Tibial nerve (tissue), 4 donors: ENCODE measurements around the gene SYNPO2L. TPM values are rescaled to one million over a fixed set of nuclear protein-coding genes. Genes with fewer than 3 reads are reported as not detected.
A peak's percentile ranks its signal among the peaks of the same experiment; 100 is the strongest.

Experiments
- DNase-seq, 2 donors: peaks; one replicate each; pipeline ENCODE4 v3.0.0-alpha.2; 2019; ENCODE audit warnings: low spot score in 2 of 2
- H3K27ac ChIP-seq, 4 donors: fragments of 200-600 bp; sonication (generic) in 3 of 4; one replicate each; pipeline ENCODE4 v1.5.1; 2017 to 2019; ENCODE audit warnings: mild to moderate bottlenecking in 1 of 4
- H3K27me3 ChIP-seq, 2 donors: fragments of 200-600 bp; sonication (generic) in 1 of 2; one replicate each; pipeline versions ENCODE4 v1.5.1 to v1.6.0; 2017 to 2019
- H3K36me3 ChIP-seq, 3 donors: fragments of 200-600 bp; sonication (generic); one replicate each; pipeline ENCODE4 v1.5.1; 2018 to 2019
- H3K4me1 ChIP-seq, 4 donors: fragments of 200-600 bp; sonication (generic) in 3 of 4; one replicate each; pipeline ENCODE4 v1.5.1; 2017 to 2019
- H3K4me3 ChIP-seq, 4 donors: fragments of 200-600 bp; sonication (generic) in 3 of 4; one replicate each; pipeline ENCODE4 v1.5.1; 2017 to 2019; ENCODE audit warnings: mild to moderate bottlenecking in 1 of 4, moderate library complexity in 1 of 4
- H3K9me3 ChIP-seq, 4 donors: fragments of 200-600 bp; sonication (generic) in 3 of 4; one replicate each; pipeline ENCODE4 v1.5.1; 2017 to 2019
- EP300 ChIP-seq, 2 donors: sonication (generic); formaldehyde crosslinking; IDR thresholded peaks; one replicate each; pipeline ENCODE4 v1.6.1; 2017; ENCODE audit warnings: antibody characterized with exemption in 2 of 2, mild to moderate bottlenecking in 1 of 2
- POLR2A ChIP-seq, 2 donors: fragments of 450-650 bp; IDR thresholded peaks; one replicate each; pipeline ENCODE4 v1.6.1; 2017; ENCODE audit warnings: antibody characterized with exemption in 2 of 2, mild to moderate bottlenecking in 2 of 2, moderate library complexity in 2 of 2
- WGBS, 2 donors: methylation state at CpG; one replicate each; pipeline ENCODE4 v1.1.5; 2018; 5-methylcytosine and 5-hydroxymethylcytosine counted together
- total RNA-seq, 4 donors: library from RNA; depleted of rRNA; stranded (reverse); fragments of >200 nt; gene quantifications; one replicate each; pipeline ENCODE4 v1.1.0, GENCODE V29; 2016
- TF ChIP-seq, protein P1 (sequence below), 5 experiments: fragments of 200-600 bp in 3 of 5; fragments of 450-650 bp in 2 of 5; sonication (generic) in 3 of 5; IDR thresholded peaks; one replicate each; pipeline ENCODE4 v1.5.1; 2016 to 2019; ENCODE audit warnings: antibody characterized with exemption in 5 of 5, mild to moderate bottlenecking in 3 of 5, moderate library complexity in 2 of 5

The SYNPO2L gene
- total RNA-seq, 4 donors from 2014 or later: not detected

DNA sequence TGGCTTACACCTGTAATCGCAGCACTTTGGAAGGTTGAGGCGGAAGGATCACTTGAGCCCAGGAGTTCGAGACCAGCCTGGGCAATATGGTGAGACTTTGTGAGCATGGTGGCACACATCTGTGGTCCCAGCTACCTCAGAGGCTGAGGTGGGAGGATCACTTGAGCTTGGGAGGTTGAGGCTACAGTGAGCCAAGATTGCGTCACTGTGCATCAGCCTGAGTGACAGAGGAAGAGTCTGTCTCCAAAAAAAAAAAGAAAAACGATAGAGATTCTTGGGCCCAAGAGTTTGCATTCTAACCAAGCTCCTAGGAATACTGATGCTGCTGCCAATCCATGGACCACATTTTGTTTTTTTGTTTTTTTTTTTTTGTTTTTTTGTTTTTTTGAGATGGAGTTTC, 26.7 kb downstream of the SYNPO2L start:
- 91 to 92% methylated on average over 5 of the region's 5 CpGs for WGBS, 2 donors
- Histone ChIP-seq H3K36me3 (no peaks in the 10 kb centered on the region), H3K4me3 (no peak overlapping the region), H3K27me3 (no peaks in the 10 kb centered on the region), H3K27ac (no peak overlapping the region), H3K9me3 (no peaks in the 10 kb centered on the region), H3K4me1 (peaks cover 0 to 20% (median 11%) of the 10 kb centered on the region in 4 donors)
- TF ChIP-seq EP300 (IDR thresholded peaks at IDR 0.05): no peak
- TF ChIP-seq, protein P1, sequence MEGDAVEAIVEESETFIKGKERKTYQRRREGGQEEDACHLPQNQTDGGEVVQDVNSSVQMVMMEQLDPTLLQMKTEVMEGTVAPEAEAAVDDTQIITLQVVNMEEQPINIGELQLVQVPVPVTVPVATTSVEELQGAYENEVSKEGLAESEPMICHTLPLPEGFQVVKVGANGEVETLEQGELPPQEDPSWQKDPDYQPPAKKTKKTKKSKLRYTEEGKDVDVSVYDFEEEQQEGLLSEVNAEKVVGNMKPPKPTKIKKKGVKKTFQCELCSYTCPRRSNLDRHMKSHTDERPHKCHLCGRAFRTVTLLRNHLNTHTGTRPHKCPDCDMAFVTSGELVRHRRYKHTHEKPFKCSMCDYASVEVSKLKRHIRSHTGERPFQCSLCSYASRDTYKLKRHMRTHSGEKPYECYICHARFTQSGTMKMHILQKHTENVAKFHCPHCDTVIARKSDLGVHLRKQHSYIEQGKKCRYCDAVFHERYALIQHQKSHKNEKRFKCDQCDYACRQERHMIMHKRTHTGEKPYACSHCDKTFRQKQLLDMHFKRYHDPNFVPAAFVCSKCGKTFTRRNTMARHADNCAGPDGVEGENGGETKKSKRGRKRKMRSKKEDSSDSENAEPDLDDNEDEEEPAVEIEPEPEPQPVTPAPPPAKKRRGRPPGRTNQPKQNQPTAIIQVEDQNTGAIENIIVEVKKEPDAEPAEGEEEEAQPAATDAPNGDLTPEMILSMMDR (IDR thresholded peaks at IDR 0.05): no peak
- no peak for TF ChIP-seq POLR2A (IDR thresholded peaks at IDR 0.05)
- no peak for DNase-seq

DNA sequence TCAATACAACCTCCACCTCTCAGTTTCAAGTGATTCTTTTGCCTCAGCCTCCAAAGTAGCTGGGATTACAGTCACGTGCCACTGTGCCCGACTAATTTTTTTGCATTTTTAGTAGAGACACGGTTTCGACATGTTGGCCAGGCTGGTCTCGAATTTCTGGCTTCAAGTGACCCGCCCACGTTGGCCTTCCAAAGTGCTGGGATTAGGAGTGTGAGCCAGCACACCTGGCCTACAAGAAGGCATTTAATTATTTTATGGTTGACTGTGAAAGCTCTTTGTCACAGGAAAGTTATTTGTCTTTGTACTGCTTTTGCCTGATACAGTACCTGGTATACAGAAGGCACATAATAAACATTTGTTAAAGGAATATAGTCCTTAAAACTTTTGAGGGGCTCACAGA, 27.4 kb downstream of the SYNPO2L start:
- Histone ChIP-seq H3K4me3 (no peak overlapping the region), H3K9me3 (no peaks in the 10 kb centered on the region), H3K36me3 (no peaks in the 10 kb centered on the region), H3K27me3 (no peaks in the 10 kb centered on the region), H3K4me1 (peaks cover 0 to 20% (median 11%) of the 10 kb centered on the region in 4 donors), H3K27ac (no peak overlapping the region)
- WGBS, 2 donors: 68% methylated on average over 7 of the region's 7 CpGs
- no peak for TF ChIP-seq EP300 (IDR thresholded peaks at IDR 0.05)
- no peak for TF ChIP-seq POLR2A (IDR thresholded peaks at IDR 0.05)
- TF ChIP-seq, protein P1 (IDR thresholded peaks at IDR 0.05): no peak
- DNase-seq: no peak

DNA sequence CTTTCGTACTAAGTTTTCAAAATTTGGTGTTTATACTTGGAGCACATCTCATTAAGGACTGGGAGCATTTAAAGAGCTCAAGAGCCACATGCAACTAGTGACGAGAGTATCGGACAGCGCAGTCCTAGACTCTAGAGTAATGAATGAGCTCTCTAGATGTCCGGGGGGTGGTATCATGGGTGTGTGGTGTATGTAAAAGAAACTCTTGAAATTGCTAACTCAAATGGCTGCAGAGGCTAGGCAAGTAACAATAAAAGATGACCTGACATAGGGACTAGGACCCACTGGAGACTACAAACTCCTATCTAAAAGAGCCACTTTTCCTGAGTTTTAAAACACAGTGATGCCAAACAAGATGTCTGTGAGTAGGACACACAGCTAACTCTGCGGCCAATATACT, 28.5 kb downstream of the SYNPO2L start:
- no peak overlapping the region for H3K4me3 ChIP-seq
- H3K27ac ChIP-seq: no peak overlapping the region
- no peaks in the 10 kb centered on the region for H3K9me3 ChIP-seq
- no peak for DNase-seq
- H3K36me3 ChIP-seq: no peaks in the 10 kb centered on the region
- H3K27me3 ChIP-seq: no peaks in the 10 kb centered on the region
- 90 to 94% methylated on average over 6 of the region's 6 CpGs for WGBS, 2 donors
- TF ChIP-seq POLR2A (IDR thresholded peaks at IDR 0.05): no peak
- TF ChIP-seq, protein P1 (IDR thresholded peaks at IDR 0.05): no peak
- no peak for TF ChIP-seq EP300 (IDR thresholded peaks at IDR 0.05)
- peaks cover 0 to 20% (median 11%) of the 10 kb centered on the region in 4 donors for H3K4me1 ChIP-seq

DNA sequence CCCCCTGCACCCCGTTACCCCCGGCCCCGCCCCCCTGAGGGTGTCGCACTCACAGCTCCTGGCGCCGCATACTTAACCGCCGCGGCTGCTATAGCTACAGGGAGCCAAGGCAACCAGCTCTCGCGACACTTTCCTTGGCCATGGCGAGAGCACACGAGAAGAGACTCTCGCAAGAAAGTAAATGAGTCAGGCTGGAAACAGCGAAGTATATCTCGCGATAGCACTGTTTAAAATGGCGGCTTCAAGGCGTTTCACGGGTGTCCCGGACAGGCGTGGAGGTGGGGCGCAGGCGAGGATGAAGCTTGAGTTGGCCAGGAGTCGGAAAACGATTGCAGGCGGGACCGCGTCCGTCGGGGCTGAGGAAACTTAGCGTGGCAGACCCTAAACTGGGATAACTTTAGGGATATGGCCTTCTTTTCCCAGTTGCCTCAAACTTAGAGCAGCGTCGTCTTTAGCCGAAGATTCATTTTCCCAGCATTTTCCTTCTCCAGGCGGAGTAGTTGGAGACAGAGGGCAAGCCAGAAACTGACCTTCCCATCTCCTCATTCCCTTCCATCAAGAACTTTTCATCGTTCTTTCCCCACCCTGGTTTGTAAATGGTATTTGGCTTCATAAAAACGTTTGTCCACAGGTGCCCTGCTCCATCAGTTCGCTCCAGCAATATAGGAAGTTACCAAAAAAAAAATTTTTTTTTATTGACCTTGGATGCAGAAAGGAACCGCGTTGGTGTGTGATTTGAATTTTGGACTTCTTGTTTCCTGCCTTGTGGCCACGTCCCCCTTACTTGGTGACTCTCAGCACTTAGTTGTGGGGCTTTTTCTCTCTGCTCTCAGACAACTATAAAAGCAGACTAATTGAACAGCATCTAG, 29.7 kb downstream of the SYNPO2L start:
- no peaks in the 10 kb centered on the region for H3K36me3 ChIP-seq
- TF ChIP-seq POLR2A (IDR thresholded peaks at IDR 0.05) (peak in 1 of 2 donors; percentile 63), EP300 (IDR thresholded peaks at IDR 0.05) (peak in 1 of 2 donors; percentile 92)
- TF ChIP-seq, protein P1 (IDR thresholded peaks at IDR 0.05): no peak

More for the DNA sequence above, 29.7 kb downstream of the SYNPO2L start:
- H3K9me3 ChIP-seq: no peaks in the 10 kb centered on the region
- WGBS, 2 donors: 3% methylated on average over 31 to 42 of the region's 42 CpGs
- DNase-seq: peak; percentile 91 to 96
- peak overlapping the region; percentile 82 to 96 (median 89) for H3K4me3 ChIP-seq
- no peaks in the 10 kb centered on the region for H3K27me3 ChIP-seq
- H3K27ac ChIP-seq: peak overlapping the region; percentile 44 to 97 (median 88)
- H3K4me1 ChIP-seq: peaks cover 0 to 20% (median 11%) of the 10 kb centered on the region in 4 donors
